ENCODE data around the gene OSBP2. TPM values are rescaled to one million over a fixed set of nuclear protein-coding genes. Genes with fewer than 3 reads are reported as not detected.

Gene OSBP2
- polyA plus RNA-seq, 4 donors = 4.7 to 7.3 (median 6.8) TPM

GRCh38 chr22:30863081-30863833, 168.6 kb downstream of the OSBP2 start:
- DNase-seq (ENCODE audit: low read depth in 4 of 4, low spot score in 2 of 4) = no peak

- no peak for DNase-seq (ENCODE audit: low read depth in 4 of 4, low spot score in 2 of 4)
Observed at GRCh38 chr22:30864441-30865420, 170.1 kb downstream of the OSBP2 start.

- DNase-seq (ENCODE audit: low read depth in 4 of 4, low spot score in 2 of 4) = no peak
Observed at GRCh38 chr22:30865656-30866055, 171.0 kb downstream of the OSBP2 start.

- DNase-seq (ENCODE audit: low read depth in 4 of 4, low spot score in 2 of 4) = no peak
Observed at GRCh38 chr22:30866216-30866615, 171.5 kb downstream of the OSBP2 start.

GRCh38 chr22:30866811-30867271, 172.2 kb downstream of the OSBP2 start:
- DNase-seq (ENCODE audit: low read depth in 4 of 4, low spot score in 2 of 4) = no peak

GRCh38 chr22:30867746-30868662, 173.3 kb downstream of the OSBP2 start:
- DNase-seq (ENCODE audit: low read depth in 4 of 4, low spot score in 2 of 4) = no peak

GRCh38 chr22:30868663-30869385, 174.2 kb downstream of the OSBP2 start:
- no peak for DNase-seq (ENCODE audit: low read depth in 4 of 4, low spot score in 2 of 4)

- DNase-seq (ENCODE audit: low read depth in 4 of 4, low spot score in 2 of 4) = no peak
Observed at GRCh38 chr22:30869667-30870395, 175.2 kb downstream of the OSBP2 start.

GRCh38 chr22:30870451-30871345, 176.0 kb downstream of the OSBP2 start:
- DNase-seq (ENCODE audit: low read depth in 4 of 4, low spot score in 2 of 4) = no peak

- no peak for DNase-seq (ENCODE audit: low read depth in 4 of 4, low spot score in 2 of 4)
Observed at GRCh38 chr22:30871391-30872284, 177.0 kb downstream of the OSBP2 start.

- no peak for DNase-seq (ENCODE audit: low read depth in 4 of 4, low spot score in 2 of 4)
Observed at GRCh38 chr22:30872285-30873041, 177.8 kb downstream of the OSBP2 start.

GRCh38 chr22:30873086-30873650, 178.5 kb downstream of the OSBP2 start:
- DNase-seq (ENCODE audit: low read depth in 4 of 4, low spot score in 2 of 4) = no peak

- no peak for DNase-seq (ENCODE audit: low read depth in 4 of 4, low spot score in 2 of 4)
Observed at GRCh38 chr22:30873661-30874060, 179.0 kb downstream of the OSBP2 start.

- DNase-seq (ENCODE audit: low read depth in 4 of 4, low spot score in 2 of 4) = no peak
Observed at GRCh38 chr22:30874431-30875370, 180.0 kb downstream of the OSBP2 start.

Measured in left renal cortex interstitium (tissue), 4 donors.